Stimulated activated CD4-positive, alpha-beta T cell treated with anti-CD3 and anti-CD28 coated beads, Interleukin-2, amount 100 ng/mL, for 24 hours (primary cell): Measurements from ENCODE around the gene MAD2L1BP.

Experiments
- DNase-seq, 2 donors: peaks; one replicate each; pipeline ENCODE4 v3.0.0-alpha.2; 2020

Gene MAD2L1BP

GRCh38 chr6:43667245-43668150 is 31.9 kb downstream of the MAD2L1BP start:
- DNase-seq: peak; percentile 90 to 91

- peak; percentile 45 to 61 for DNase-seq
Observed at GRCh38 chr6:43668151-43669028, 32.8 kb downstream of the MAD2L1BP start.

- no peak for DNase-seq
Observed at GRCh38 chr6:43669050-43669921, 33.6 kb downstream of the MAD2L1BP start.

- DNase-seq: peak in 1 of 2 donors; percentile 15
Observed at GRCh38 chr6:43669922-43670622, 34.4 kb downstream of the MAD2L1BP start.

- DNase-seq: no peak
Observed at GRCh38 chr6:43670623-43670986, 35.0 kb downstream of the MAD2L1BP start.

GRCh38 chr6:43671011-43671800 is 35.6 kb downstream of the MAD2L1BP start:
- DNase-seq: no peak

GRCh38 chr6:43671801-43672690 is 36.4 kb downstream of the MAD2L1BP start:
- no peak for DNase-seq

- no peak for DNase-seq
Observed at GRCh38 chr6:43673444-43674084, 37.9 kb downstream of the MAD2L1BP start.

GRCh38 chr6:43674291-43674690 is 38.7 kb downstream of the MAD2L1BP start:
- no peak for DNase-seq

- DNase-seq: no peak
Observed at GRCh38 chr6:43674921-43675320, 39.3 kb downstream of the MAD2L1BP start.

GRCh38 chr6:43676962-43677606 is 41.4 kb downstream of the MAD2L1BP start:
- no peak for DNase-seq

- DNase-seq: no peak
Observed at GRCh38 chr6:43677759-43678158, 42.1 kb downstream of the MAD2L1BP start.

GRCh38 chr6:43678341-43678740 is 42.7 kb downstream of the MAD2L1BP start:
- no peak for DNase-seq

GRCh38 chr6:43679057-43679456 is 43.4 kb downstream of the MAD2L1BP start:
- no peak for DNase-seq

- DNase-seq: no peak
Observed at GRCh38 chr6:43680308-43681200, 44.9 kb downstream of the MAD2L1BP start.

GRCh38 chr6:43681303-43681702 is 45.7 kb downstream of the MAD2L1BP start:
- no peak for DNase-seq

- no peak for DNase-seq
Observed at GRCh38 chr6:43682724-43683429, 47.2 kb downstream of the MAD2L1BP start.
